Activated T-cell treated with anti-CD3 and anti-CD28 coated beads, Interleukin-2, amount 50 U/mL, for 72 hours (primary cell): ENCODE data around the gene ZNF507. TPM values are rescaled to one million over a fixed set of nuclear protein-coding genes. Genes with fewer than 3 reads are reported as not detected.

Experiments used
- ATAC-seq, 2 donors: fragments of 150-1000 bp; cut with Tn5 transposase; replicated peaks in 1 of 2; 2 replicates each; pipeline ENCODE4 v1.10.0; 2021; ENCODE audit warnings: moderate library complexity in 2 of 2, mild to moderate bottlenecking in 1 of 2
- DNase-seq, 2 donors: peaks; one replicate each; pipeline ENCODE4 v3.0.0; 2021 to 2022; ENCODE audit warnings: mixed read lengths in 1 of 2
- H3K27ac Mint-ChIP-seq: one replicate; pipeline ENCODE4 v1.8.0; 2022; ENCODE audit warnings: mild to moderate bottlenecking, moderate library complexity, mixed read lengths
- H3K27me3 Mint-ChIP-seq: one replicate; pipeline ENCODE4 v1.8.0; 2022; ENCODE audit warnings: low read depth, mixed read lengths
- H3K36me3 Mint-ChIP-seq, 2 donors: one replicate each; pipeline ENCODE4 v1.8.0; 2022; ENCODE audit warnings: mixed read lengths in 2 of 2, mild to moderate bottlenecking in 1 of 2; ENCODE audit not compliant: insufficient read depth in 2 of 2
- H3K4me1 Mint-ChIP-seq: one replicate; pipeline ENCODE4 v1.8.0; 2022; ENCODE audit warnings: low read depth, mixed read lengths
- H3K4me3 Mint-ChIP-seq, 2 donors: one replicate each; pipeline ENCODE4 v1.8.0; 2022; ENCODE audit warnings: mild to moderate bottlenecking in 2 of 2, mixed read lengths in 2 of 2, moderate library complexity in 2 of 2
- H3K9me3 Mint-ChIP-seq, 2 donors: one replicate each; pipeline ENCODE4 v1.8.0; 2022; ENCODE audit warnings: mixed read lengths in 2 of 2
- total RNA-seq, 2 donors: library from RNA; stranded (reverse); gene quantifications; one replicate each; pipeline ENCODE4 v1.2.3, GENCODE V29; 2022

Gene ZNF507
- total RNA-seq, 2 donors from 2014 or later, result 22.3 to 26.2 TPM

DNA sequence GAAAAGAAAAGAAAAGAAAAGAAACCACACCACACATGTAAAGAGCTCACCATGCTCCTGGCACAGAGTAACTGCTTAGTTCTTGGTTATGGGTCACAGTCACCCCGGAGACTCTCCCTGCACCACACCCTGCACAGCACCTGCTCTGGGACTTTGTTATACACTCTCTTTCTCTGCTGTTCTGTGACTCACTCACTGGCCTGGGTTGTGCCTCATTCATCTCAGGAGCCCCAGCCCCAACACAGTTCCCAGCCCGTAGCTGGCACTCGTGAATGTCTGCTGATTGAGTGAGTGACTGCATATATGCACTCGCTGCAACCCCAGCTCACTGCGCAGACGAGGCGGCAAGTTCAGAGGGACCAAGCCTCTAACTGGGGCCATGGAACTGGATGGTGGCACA is 22.9 kb upstream of the ZNF507 start:
- Mint-ChIP-seq H3K4me3 (no peak overlapping the region), H3K9me3 (no peaks in the 10 kb centered on the region), H3K27me3 (peaks cover 18% of the 10 kb centered on the region), H3K27ac (no peak overlapping the region), H3K4me1 (no peaks in the 10 kb centered on the region), H3K36me3 (no peaks in the 10 kb centered on the region)
- no peak for DNase-seq
- ATAC-seq, result no peak

DNA sequence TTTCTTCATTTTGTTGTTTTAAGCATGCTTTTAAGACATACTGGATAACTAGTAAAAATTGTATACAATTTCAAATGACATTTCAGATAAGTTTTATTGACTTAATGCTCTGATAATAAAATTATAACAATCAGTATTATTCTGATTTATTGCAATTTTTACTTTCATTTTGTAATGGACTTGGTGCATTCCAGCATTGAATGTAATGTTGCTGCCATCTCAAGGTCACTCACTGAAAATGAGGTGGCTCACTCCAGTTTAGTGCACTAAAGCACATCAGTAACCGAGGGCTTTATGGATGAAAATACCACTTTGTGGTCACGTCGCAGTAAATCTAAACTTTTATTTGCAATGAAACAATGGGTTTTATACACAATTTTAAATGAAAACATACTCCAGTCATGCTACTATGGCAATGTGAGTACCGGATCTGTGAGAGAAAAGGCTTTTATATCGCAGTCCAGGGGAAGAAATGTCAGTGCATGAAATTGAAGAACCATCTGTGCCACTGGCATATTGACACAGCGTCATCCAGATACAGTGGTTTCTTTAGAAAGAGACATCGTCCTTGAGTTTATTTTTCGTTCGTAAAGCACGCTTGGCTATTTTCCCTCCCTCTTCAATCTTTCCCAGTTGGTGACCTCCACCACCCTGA is 20.7 kb upstream of the ZNF507 start:
- ATAC-seq (no peak), DNase-seq (no peak)
- Mint-ChIP-seq H3K4me3 (no peak overlapping the region), H3K36me3 (no peaks in the 10 kb centered on the region), H3K9me3 (no peaks in the 10 kb centered on the region), H3K4me1 (no peaks in the 10 kb centered on the region), H3K27ac (no peak overlapping the region), H3K27me3 (peaks cover 18% of the 10 kb centered on the region)

DNA sequence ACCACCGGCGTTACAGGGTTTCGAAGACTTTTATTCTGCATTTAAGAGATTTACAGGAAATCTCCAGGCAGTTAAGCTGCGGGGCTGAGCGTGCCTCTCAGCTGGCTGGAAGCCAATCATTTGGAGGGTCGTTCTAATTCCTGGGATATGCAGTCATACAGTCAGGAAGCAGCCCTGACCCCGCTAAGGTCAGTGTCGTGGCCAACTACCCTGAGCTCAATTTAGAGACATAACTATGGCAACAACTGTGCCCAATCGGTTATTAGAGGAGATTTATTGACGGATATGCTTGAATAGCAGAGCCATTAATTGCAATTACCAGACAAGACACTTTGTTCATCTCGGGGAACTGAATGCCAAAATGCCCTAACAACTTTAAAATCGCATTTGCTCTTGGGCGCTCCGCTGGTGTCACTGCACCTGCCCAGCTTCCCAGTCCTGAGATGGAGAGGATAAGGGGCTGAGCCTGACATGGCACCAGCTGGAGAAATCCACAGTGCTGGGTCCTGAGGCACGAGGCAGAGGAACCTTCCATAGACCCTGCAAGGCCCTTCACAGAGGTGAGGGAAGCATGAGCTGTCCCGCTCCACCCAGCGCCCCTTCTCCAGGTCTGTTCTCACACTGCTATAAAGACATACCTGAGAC is 15.1 kb upstream of the ZNF507 start:
- H3K27me3 Mint-ChIP-seq, result peaks cover 23% of the 10 kb centered on the region
- DNase-seq (no peak), ATAC-seq (no peak)
- H3K9me3 Mint-ChIP-seq, result no peaks in the 10 kb centered on the region
- H3K4me1 Mint-ChIP-seq, result no peaks in the 10 kb centered on the region
- no peaks in the 10 kb centered on the region for H3K36me3 Mint-ChIP-seq
- H3K27ac Mint-ChIP-seq, result no peak overlapping the region
- H3K4me3 Mint-ChIP-seq, result no peak overlapping the region

DNA sequence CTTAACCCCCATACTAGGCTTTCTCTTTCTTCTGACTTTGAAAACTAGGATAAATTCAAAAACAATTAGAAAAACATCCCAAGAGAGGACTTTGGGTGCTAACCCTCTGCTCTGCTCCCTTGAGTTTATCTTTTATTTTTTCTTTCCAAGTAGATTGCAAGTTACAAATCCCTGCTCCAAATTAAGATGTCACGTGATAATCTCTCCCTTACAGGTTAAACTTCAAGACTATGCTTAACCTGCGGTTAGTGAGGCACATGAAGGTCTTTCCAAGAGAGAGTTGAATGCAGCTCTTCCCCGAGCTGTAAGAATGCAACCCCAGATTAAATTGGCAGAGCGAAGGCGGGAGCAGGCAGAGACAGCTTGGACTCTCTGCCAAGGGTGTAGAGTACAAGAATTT is 12.2 kb upstream of the ZNF507 start:
- Mint-ChIP-seq H3K4me3 (no peak overlapping the region), H3K27me3 (peaks cover 15% of the 10 kb centered on the region), H3K27ac (no peak overlapping the region), H3K36me3 (no peaks in the 10 kb centered on the region), H3K9me3 (no peaks in the 10 kb centered on the region), H3K4me1 (no peaks in the 10 kb centered on the region)
- ATAC-seq (no peak), DNase-seq (no peak)

DNA sequence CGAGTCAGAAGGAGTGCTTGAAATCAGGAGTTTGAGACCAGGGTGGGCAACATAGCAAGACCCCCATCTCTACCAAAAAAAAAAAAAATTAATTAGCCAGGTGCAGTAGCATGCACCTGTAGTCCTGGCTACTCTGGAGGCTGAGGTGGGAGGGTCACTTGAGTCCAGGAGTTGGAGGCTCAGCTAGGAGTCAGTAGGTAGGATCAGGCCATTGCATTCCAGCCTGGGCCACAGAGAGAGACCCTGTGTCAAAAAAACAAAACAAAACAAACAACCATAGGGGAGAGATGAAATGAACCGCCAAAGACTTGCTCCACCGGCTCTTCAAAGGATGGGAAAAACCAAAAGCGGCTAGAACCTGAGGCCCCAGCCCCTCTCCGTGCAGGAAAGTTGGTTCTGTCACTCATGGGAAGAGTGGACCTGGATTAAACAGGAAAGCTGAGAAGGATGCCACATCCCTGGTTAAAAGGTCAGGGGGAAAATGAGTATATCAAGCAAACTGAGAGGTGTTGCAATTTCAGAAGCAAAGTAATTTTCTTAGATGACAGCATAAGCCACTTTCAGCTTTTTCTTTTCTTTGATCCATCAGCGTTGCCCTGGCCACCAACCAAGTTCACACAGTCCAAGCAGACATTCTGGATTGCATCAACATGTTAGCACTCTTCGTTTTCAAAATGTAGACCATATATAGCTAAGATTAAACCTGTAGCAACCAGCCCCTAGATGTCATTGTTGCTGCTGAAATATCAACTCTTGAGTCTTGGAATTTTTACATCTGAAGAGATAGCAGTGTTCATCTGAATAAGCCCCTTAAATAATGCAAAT is 8.9 kb upstream of the ZNF507 start:
- ATAC-seq (no peak), DNase-seq (no peak)
- Mint-ChIP-seq H3K4me1 (no peaks in the 10 kb centered on the region), H3K9me3 (no peaks in the 10 kb centered on the region), H3K27me3 (peaks cover 10% of the 10 kb centered on the region), H3K27ac (no peak overlapping the region), H3K4me3 (no peak overlapping the region), H3K36me3 (no peaks in the 10 kb centered on the region)

DNA sequence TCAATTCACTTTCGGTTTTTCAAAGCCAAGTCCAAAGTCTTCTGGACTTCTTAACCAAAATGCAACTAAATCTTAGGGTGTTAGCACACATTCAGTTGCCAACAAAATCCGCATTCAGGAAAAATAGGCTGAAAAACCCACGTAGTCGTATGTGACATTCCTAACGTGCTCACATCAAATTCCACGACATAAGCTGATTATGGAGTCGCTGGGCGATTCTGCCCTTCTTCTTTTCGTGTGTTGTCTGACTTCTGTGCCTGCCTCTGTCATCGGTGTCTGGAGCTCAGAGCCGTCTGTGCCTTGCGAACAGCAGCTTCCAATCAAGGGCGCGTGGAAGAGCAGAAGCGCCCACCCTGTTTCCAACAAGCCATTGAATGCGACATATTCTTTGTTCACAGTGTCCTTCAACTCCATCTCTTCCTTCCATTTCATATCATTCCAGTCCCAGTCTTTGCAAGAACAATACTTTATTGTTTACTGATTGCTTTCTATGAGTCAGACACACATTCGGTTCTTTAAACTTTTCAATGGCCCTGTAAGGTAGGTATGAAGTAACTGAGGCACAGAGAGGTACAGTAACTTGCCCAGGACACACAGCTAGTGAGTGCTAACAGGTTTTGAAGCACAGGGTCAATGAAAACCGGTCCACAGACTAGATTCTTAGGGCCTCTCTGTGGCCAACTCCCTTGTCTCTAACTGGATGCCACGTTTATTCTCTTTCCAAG is 8.2 kb upstream of the ZNF507 start:
- ATAC-seq, result no peak
- Mint-ChIP-seq H3K9me3 (no peaks in the 10 kb centered on the region), H3K36me3 (no peaks in the 10 kb centered on the region), H3K27ac (no peak overlapping the region), H3K27me3 (peaks cover 6% of the 10 kb centered on the region), H3K4me3 (no peak overlapping the region), H3K4me1 (no peaks in the 10 kb centered on the region)
- DNase-seq, result no peak

DNA sequence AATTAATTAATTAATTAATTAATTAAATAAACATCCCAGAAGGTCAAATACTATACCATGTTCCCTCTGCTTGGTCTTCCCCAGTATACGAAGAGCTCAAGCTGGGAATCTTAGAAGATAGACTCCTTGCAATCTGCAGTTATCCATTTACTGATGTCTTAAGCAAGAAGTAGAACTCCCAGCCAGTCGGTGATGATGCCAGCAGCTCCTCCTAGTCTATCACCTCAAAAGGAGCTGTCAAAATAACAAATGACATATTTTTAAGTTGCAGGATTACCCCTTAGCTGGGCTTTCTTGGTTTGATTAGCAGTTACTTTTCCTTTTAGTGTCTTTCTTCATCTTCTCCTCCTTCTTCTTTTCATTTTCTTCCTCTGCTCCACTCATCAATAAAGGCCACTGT is 6.0 kb upstream of the ZNF507 start:
- DNase-seq (no peak), ATAC-seq (no peak)
- H3K27ac Mint-ChIP-seq, result no peak overlapping the region
- no peaks in the 10 kb centered on the region for H3K27me3 Mint-ChIP-seq
- H3K4me3 Mint-ChIP-seq, result no peak overlapping the region
- no peaks in the 10 kb centered on the region for H3K9me3 Mint-ChIP-seq
- no peaks in the 10 kb centered on the region for H3K4me1 Mint-ChIP-seq
- H3K36me3 Mint-ChIP-seq, result no peaks in the 10 kb centered on the region

DNA sequence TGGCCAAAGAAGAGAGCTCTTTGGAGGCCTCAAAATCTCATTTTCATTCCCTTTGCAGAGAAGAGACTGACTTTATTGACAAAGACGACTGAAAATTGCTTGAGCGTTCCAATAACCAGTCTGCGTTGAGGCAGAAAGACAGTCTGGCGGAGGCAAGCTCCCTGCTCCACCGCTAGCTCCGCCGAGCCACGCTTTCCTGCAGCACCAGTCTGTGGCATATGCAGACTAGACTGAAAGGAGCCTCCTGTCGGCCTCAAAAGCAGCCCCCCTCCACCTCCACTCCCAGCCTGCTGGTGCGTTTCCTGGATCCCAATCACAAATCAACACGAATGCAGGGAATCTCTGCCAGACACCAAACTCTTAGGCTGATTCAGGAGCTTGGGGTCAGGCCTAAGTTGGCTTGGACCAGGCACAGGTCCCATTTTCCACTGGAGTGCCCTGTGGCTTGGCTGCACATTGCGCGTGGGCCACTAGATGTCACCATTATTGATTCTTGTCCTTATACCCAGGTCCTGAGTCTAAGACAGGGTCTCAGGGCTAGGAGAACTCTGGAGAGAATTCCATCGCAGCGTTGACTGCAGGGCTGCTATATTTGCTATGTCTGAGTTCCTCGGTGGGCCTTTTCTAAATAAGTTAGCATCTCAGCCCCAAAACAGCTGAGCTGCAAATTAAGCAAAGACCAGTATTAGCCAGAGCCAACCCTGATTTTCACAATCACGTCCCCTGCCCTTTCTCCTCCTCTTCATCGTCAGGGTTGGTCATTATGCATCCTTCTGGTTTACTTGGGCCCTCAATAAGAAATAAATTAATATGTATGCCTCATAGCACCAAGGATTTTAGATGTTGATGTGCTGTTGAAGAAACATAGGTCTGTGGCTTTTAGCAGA is 5.2 kb upstream of the ZNF507 start:
- Mint-ChIP-seq H3K4me1 (no peaks in the 10 kb centered on the region), H3K4me3 (no peak overlapping the region), H3K9me3 (no peaks in the 10 kb centered on the region), H3K27ac (no peak overlapping the region), H3K36me3 (no peaks in the 10 kb centered on the region), H3K27me3 (no peaks in the 10 kb centered on the region)
- DNase-seq (peak; percentile 31 to 46), ATAC-seq (peak; percentile 57 to 67)

DNA sequence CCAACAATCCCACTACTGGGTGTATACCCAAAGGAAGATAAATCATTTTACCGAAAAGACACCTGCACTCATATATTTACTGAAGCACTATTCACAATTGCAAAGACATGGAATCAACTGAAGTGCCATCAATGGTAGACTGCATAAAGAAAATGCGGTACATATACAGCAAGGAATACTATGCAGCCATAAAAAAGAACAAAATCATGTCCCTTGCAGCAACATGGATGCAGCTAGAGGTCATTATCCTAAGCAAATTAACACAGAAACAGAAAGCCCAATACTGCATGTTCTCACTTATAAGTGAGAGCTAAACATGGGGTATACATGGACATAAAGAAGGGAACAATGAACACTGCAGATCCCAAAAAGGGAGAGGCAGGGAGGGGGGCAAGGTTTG is 2.7 kb upstream of the ZNF507 start:
- ATAC-seq, result no peak
- DNase-seq, result no peak
- H3K27me3 Mint-ChIP-seq, result no peaks in the 10 kb centered on the region
- peaks cover 3% of the 10 kb centered on the region in 2 donors for H3K36me3 Mint-ChIP-seq
- H3K4me3 Mint-ChIP-seq, result no peak overlapping the region
- peaks cover 14% of the 10 kb centered on the region for H3K4me1 Mint-ChIP-seq
- H3K9me3 Mint-ChIP-seq, result no peaks in the 10 kb centered on the region
- no peak overlapping the region for H3K27ac Mint-ChIP-seq

DNA sequence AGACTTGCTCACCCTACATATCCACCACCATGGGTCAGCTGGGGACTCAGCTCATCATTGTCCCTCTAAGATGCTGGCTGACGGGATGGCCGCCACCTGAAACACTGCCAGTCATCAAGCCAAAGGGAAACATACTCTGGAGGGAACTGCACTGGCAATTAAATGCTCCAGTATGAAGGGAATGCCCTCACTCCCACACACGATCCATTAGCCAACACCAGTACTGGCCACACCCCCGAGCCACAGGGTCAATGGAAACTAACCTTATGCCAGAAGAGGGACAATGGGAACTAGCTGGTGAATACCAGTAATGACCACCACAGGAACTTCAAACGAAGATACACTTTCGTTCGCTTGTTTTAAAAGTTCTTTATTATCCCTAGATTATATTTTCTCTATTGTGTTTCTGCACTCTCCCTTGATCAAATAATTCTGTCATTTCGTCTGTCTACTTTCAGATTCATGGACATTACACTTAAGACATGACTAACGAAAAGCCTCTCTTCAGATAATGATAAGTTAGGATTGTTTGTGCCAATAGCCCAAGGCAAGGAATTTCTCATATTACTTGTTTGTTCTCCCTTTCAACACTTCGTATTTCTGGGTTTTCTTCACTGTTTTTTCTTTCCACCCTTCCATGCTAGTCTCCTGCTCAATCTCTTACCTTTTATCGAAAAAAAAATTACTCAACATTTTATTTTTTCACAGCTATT is 1.7 kb upstream of the ZNF507 start:
- H3K36me3 Mint-ChIP-seq, result peaks cover 3 to 8% of the 10 kb centered on the region in 2 donors
- no peak for ATAC-seq
- DNase-seq, result no peak
- H3K4me3 Mint-ChIP-seq, result no peak overlapping the region
- H3K4me1 Mint-ChIP-seq, result peaks cover 21% of the 10 kb centered on the region
- H3K9me3 Mint-ChIP-seq, result no peaks in the 10 kb centered on the region
- no peaks in the 10 kb centered on the region for H3K27me3 Mint-ChIP-seq
- H3K27ac Mint-ChIP-seq, result no peak overlapping the region

DNA sequence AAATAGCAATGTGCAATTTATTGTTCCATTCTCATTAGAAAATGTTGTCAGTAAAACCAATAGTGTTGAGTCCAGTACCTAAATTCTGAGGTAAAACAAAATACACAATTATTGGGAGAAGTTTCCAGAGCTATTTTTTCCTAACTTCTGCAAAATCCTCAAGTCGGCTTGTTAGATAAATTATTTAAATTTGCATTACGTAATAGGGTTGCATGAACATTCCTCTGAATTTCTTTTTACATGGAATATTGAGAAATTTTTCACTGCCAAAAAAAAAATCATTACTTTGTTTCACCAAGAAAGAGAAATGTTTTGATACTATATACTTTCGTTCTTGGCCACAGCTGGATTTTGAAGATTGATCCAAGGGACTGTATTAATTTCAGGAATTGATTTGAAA is 1.5 kb downstream of the ZNF507 start:
- Mint-ChIP-seq H3K36me3 (peaks cover 9 to 31% of the 10 kb centered on the region in 2 donors), H3K4me1 (peaks cover 48% of the 10 kb centered on the region), H3K27ac (peak overlapping the region; percentile 99)

DNA sequence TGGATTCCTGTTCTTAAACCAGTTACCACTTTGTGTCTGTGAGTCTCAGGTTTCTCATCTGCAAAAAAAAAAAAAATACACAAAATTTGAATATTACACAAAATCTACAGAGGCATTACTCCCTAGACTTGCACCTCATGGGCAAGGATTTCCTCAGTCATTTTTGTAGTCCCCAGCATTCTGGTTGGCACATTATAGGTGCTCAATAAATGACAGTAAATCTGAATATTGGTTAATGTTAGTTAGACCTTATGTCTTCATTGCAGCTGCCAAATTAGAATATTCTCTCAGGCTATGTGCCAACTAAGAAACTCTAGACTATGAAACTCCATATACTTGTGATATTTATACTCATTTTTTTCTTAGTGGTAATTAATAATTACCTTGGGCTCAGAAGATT is 2.2 kb downstream of the ZNF507 start:
- Mint-ChIP-seq H3K36me3 (peaks cover 11 to 35% of the 10 kb centered on the region in 2 donors), H3K9me3 (no peaks in the 10 kb centered on the region), H3K4me3 (peak overlapping the region; percentile 95 to 98), H3K27ac (peak overlapping the region; percentile 63), H3K27me3 (no peaks in the 10 kb centered on the region), H3K4me1 (peaks cover 48% of the 10 kb centered on the region)
- DNase-seq (no peak), ATAC-seq (no peak)

More for the DNA sequence above, 1.5 kb downstream of the ZNF507 start:
- Mint-ChIP-seq H3K27me3 (no peaks in the 10 kb centered on the region), H3K9me3 (no peaks in the 10 kb centered on the region), H3K4me3 (peak overlapping the region; percentile 95 to 98)
- no peak for DNase-seq
- ATAC-seq, result no peak
